ENCODE results near the gene ANKRD44.

ANKRD44 gene

DNA sequence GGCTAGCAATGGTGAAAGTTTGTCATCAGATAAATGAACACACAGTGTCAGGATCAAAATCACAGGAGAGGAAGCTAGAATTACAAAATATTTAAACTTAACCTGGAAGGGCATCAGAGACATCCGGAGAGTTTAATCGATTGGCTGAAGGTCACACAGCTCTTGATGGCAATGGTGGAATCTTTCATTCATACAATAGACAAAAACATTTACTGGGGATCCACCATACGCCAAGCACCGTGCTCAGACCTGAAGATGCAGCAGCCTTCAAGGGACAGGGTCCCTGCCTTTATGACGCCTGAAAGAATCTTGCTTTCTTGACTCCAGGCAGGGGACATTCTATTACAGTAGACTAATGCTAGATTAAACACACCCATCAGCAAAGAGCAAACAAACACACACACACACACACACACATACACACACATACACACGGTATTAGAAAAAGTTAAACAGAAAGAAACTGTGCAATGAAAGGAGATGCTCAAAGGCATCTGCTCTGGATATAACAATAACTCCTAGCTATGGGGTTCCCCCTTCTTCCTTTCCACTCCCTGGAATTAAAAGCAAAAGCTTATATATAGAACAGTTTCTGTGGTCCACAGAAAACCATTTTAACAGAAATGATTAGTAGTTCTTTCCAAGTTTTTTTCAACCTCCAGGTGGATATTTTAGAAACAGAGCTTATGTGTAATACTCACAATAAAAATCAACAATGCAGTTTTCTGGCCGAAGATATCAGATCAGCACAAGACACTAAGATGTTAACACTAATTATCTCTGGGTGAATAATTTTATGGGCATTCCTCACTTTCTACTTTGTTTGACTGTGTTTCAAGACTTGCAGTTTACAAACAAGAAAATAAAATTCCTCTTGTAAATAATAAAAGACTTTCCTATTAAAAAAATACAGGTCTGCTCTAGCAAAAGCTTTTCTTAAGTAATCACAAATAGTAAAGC, 151.7 kb downstream of the ANKRD44 start:
- TF ChIP-seq CTCF (conservative IDR thresholded peaks at IDR 0.05; ENCODE audit: low read depth, low read length): no peak
- H3K4me3 ChIP-seq (ENCODE audit: low read length): no peak overlapping the region
- DNase-seq (ENCODE audit: low read depth): no peak

DNA sequence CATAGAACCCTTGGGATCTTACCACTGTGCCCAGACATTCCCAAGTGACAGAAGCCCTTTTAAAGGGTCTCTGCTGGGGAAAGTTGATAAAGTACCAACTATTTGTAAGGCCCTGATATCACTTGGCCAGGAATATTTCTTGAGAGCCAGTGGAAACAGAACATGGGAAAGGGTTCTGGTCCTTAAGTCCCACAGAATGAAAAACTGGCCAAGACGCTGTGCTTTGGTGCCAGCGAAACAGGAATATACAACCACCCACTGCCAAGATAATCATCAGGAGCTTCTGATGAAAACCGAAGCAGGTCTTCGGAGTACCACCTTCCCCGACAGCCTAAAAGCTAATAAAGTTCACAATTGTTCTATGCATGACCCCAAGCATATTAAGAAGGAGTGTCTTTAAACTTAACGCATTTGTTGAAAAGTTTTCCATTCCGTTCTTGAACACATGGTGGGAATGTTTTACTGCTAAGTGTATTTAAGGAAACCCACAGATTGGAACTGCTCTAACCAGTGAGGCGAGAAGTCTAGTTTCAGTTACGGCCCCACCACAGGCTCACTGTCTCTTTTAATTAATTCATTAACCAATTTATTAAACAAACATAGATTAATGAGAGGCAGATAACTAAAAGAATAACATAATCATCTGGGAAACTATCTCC, 152.6 kb downstream of the ANKRD44 start:
- TF ChIP-seq CTCF (conservative IDR thresholded peaks at IDR 0.05; ENCODE audit: low read depth, low read length): no peak
- no peak for DNase-seq (ENCODE audit: low read depth)
- no peak overlapping the region for H3K4me3 ChIP-seq (ENCODE audit: low read length)

GRCh38 chr2:197156771-197157170, 153.8 kb downstream of the ANKRD44 start:
- no peak for TF ChIP-seq CTCF (conservative IDR thresholded peaks at IDR 0.05; ENCODE audit: low read depth, low read length)
- H3K4me3 ChIP-seq (ENCODE audit: low read length): no peak overlapping the region
- no peak for DNase-seq (ENCODE audit: low read depth)

GRCh38 chr2:197152451-197153228, 157.9 kb downstream of the ANKRD44 start:
- no peak for TF ChIP-seq CTCF (conservative IDR thresholded peaks at IDR 0.05; ENCODE audit: low read depth, low read length)
- DNase-seq (ENCODE audit: low read depth): no peak
- no peak overlapping the region for H3K4me3 ChIP-seq (ENCODE audit: low read length)

- DNase-seq (ENCODE audit: low read depth): no peak
- no peak for TF ChIP-seq CTCF (conservative IDR thresholded peaks at IDR 0.05; ENCODE audit: low read depth, low read length)
- H3K4me3 ChIP-seq (ENCODE audit: low read length): no peak overlapping the region
These were observed 161.0 kb downstream of the ANKRD44 start for GRCh38 chr2:197149546-197149945.

GRCh38 chr2:197148401-197148800, 162.2 kb downstream of the ANKRD44 start:
- no peak overlapping the region for H3K4me3 ChIP-seq (ENCODE audit: low read length)
- no peak for DNase-seq (ENCODE audit: low read depth)
- no peak for TF ChIP-seq CTCF (conservative IDR thresholded peaks at IDR 0.05; ENCODE audit: low read depth, low read length)

All from retinal pigment epithelial cell (primary cell).